Liver (tissue), 9 donors: ENCODE data around the gene PAIP2B. TPM values are rescaled to one million over a fixed set of nuclear protein-coding genes. Genes with fewer than 3 reads are reported as not detected.

Experiments used
- DNase-seq: peaks from one replicate; pipeline ENCODE4 v3.0.0-alpha.2; 2017; ENCODE audit warnings: low spot score
- H3K27ac ChIP-seq, 2 donors: one replicate each; pipeline ENCODE4 v1.7.0; 2013; ENCODE audit warnings: inconsistent platforms in 2 of 2, low read length in 2 of 2, control low read depth in 1 of 2, low read depth in 1 of 2, mild to moderate bottlenecking in 1 of 2
- H3K27me3 ChIP-seq, 4 donors: one replicate each; pipeline versions ENCODE4 v1.6.1 to v1.7.0; 2013; ENCODE audit warnings: low read length in 3 of 4, inconsistent platforms in 1 of 4, mild to moderate bottlenecking in 1 of 4, moderate library complexity in 1 of 4; ENCODE audit not compliant: control insufficient read depth in 4 of 4, insufficient read depth in 4 of 4
- H3K36me3 ChIP-seq, 4 donors: one replicate each; pipeline versions ENCODE4 v1.6.1 to v1.7.0; 2013; ENCODE audit warnings: low read length in 3 of 4, mild to moderate bottlenecking in 3 of 4, low read depth in 1 of 4, moderate library complexity in 1 of 4; ENCODE audit not compliant: control insufficient read depth in 4 of 4, insufficient read depth in 3 of 4
- H3K4me1 ChIP-seq, 4 donors: one replicate each; pipeline versions ENCODE4 v1.6.1 to v1.7.0; 2013; ENCODE audit warnings: low read length in 3 of 4, mild to moderate bottlenecking in 3 of 4, moderate library complexity in 1 of 4; ENCODE audit not compliant: control insufficient read depth in 4 of 4, insufficient read depth in 4 of 4
- H3K4me3 ChIP-seq, 3 donors: one replicate each; pipeline versions ENCODE4 v1.6.1 to v1.7.0; 2013; ENCODE audit warnings: low read length in 3 of 3, control low read depth in 1 of 3, low read depth in 1 of 3, mild to moderate bottlenecking in 1 of 3
- H3K9ac ChIP-seq, 2 donors: one replicate each; pipeline ENCODE4 v1.7.0; 2013; ENCODE audit warnings: low read length in 2 of 2, mild to moderate bottlenecking in 2 of 2, moderate library complexity in 2 of 2, control low read depth in 1 of 2, low read depth in 1 of 2
- H3K9me3 ChIP-seq, 4 donors: one replicate each; pipeline versions ENCODE4 v1.6.1 to v1.7.0; 2013; ENCODE audit warnings: low read length in 3 of 4; ENCODE audit not compliant: control insufficient read depth in 4 of 4
- ATF3 ChIP-seq: IDR thresholded peaks from 2 replicates; pipeline ENCODE4 v1.6.1; 2016; ENCODE audit warnings: antibody characterized with exemption
- CTCF ChIP-seq: fragments of 150-350 bp; IDR thresholded peaks from 2 replicates; pipeline ENCODE4 v1.5.1; 2017; ENCODE audit warnings: improper control_type of control experiment, low read depth, low read length; ENCODE audit not compliant: missing input control
- EGR1 ChIP-seq, 2 donors: IDR thresholded peaks; 2 replicates each; pipeline ENCODE4 v1.6.1; 2016 to 2018; ENCODE audit warnings: antibody characterized with exemption in 2 of 2, low read depth in 2 of 2
- FOXA1 ChIP-seq: IDR thresholded peaks from 2 replicates; pipeline ENCODE4 v1.6.1; 2016; ENCODE audit warnings: antibody characterized with exemption
- FOXA2 ChIP-seq: IDR thresholded peaks from 2 replicates; pipeline ENCODE4 v1.6.1; 2016; ENCODE audit warnings: antibody characterized with exemption
- GABPA ChIP-seq, 2 donors: IDR thresholded peaks in 1 of 2; conservative IDR thresholded peaks in 1 of 2; 2 replicates each; pipeline ENCODE4 v1.6.1; 2016; ENCODE audit warnings: antibody characterized with exemption in 2 of 2, mild to moderate bottlenecking in 1 of 2, moderate library complexity in 1 of 2
- HNF4A ChIP-seq, 2 donors: conservative IDR thresholded peaks; 2 replicates each; pipeline ENCODE4 v1.6.1; 2016; ENCODE audit warnings: antibody characterized with exemption in 2 of 2, mild to moderate bottlenecking in 2 of 2
- HNF4G ChIP-seq: IDR thresholded peaks from 2 replicates; pipeline ENCODE4 v1.6.1; 2016; ENCODE audit warnings: antibody characterized with exemption
- JUND ChIP-seq, 2 donors: IDR thresholded peaks; 2 replicates each; pipeline ENCODE4 v1.6.1; 2016; ENCODE audit warnings: antibody characterized with exemption in 2 of 2
- MAX ChIP-seq: IDR thresholded peaks from 2 replicates; pipeline ENCODE4 v1.6.1; 2016; ENCODE audit warnings: antibody characterized with exemption
- NR2F2 ChIP-seq: IDR thresholded peaks from 2 replicates; pipeline ENCODE4 v1.6.1; 2016; ENCODE audit warnings: antibody characterized with exemption
- RAD21 ChIP-seq, 2 donors: IDR thresholded peaks; 2 replicates each; pipeline ENCODE4 v1.6.1; 2016; ENCODE audit warnings: antibody characterized with exemption in 2 of 2, mild to moderate bottlenecking in 2 of 2
- REST ChIP-seq: IDR thresholded peaks from 2 replicates; pipeline ENCODE4 v1.6.1; 2016; ENCODE audit warnings: antibody characterized with exemption, mild to moderate bottlenecking
- RXRA ChIP-seq, 2 donors: IDR thresholded peaks; 2 replicates each; pipeline ENCODE4 v1.6.1; 2017 to 2018; ENCODE audit warnings: antibody characterized with exemption in 2 of 2, mild to moderate bottlenecking in 1 of 2
- SP1 ChIP-seq: IDR thresholded peaks from 2 replicates; pipeline ENCODE4 v1.6.1; 2018; ENCODE audit warnings: antibody characterized with exemption, mild to moderate bottlenecking
- TAF1 ChIP-seq: conservative IDR thresholded peaks from 2 replicates; pipeline ENCODE4 v1.6.1; 2016; ENCODE audit warnings: antibody characterized with exemption, mild to moderate bottlenecking
- YY1 ChIP-seq: IDR thresholded peaks from 2 replicates; pipeline ENCODE4 v1.6.1; 2016; ENCODE audit warnings: antibody characterized with exemption, mild to moderate bottlenecking
- ZBTB33 ChIP-seq: IDR thresholded peaks from 2 replicates; pipeline ENCODE4 v1.6.1; 2016; ENCODE audit warnings: antibody characterized with exemption
- WGBS: extraction: QIAGEN DNeasy Blood & Tissue Kit; methylation state at CpG from one replicate; pipeline ENCODE4 v1.1.7; 2013; 5-methylcytosine and 5-hydroxymethylcytosine counted together
- polyA plus RNA-seq, 2 donors: library from polyadenylated mRNA; stranded (reverse) in 1 of 2; unstranded in 1 of 2; fragments of 200-250 nt in 1 of 2; fragments of >200 nt in 1 of 2; fragmentation: Nextera tagmentation in 1 of 2; extraction: Ambion mirVana in 1 of 2; gene quantifications; one replicate each; pipeline versions ENCODE4 v1.2.1 to v1.2.3, GENCODE V29; 2013 to 2015
- total RNA-seq, 2 donors: library from RNA; depleted of rRNA; stranded (reverse); fragments of >200 nt; gene quantifications; one replicate each; pipeline ENCODE4 v1.2.3, GENCODE V29; 2014
- donor health status: healthy.
- donor health status: healthy.
- donor health status: healthy.
- donor health status: healthy.
- donor health status: healthy.

PAIP2B gene
- total and polyA plus RNA-seq, 4 donors: 4.8 to 28.6 (median 10.6) TPM

- no peak for TF ChIP-seq FOXA2
Measured at GRCh38 chr2:71154279-71154678, 72.6 kb downstream of the PAIP2B start (continued).

- no peak for TF ChIP-seq HNF4A (conservative IDR thresholded peaks at IDR 0.05)
- TF ChIP-seq GABPA (IDR thresholded peaks at IDR 0.05 in 1 of 2, conservative IDR thresholded peaks at IDR 0.05 in 1 of 2): no peak
- TF ChIP-seq FOXA2: no peak
- no peak for TF ChIP-seq HNF4G
- no peak for TF ChIP-seq YY1
- no peak for TF ChIP-seq JUND (IDR thresholded peaks at IDR 0.05)
- no peak for TF ChIP-seq FOXA1
- no peak for TF ChIP-seq SP1
- TF ChIP-seq TAF1: no peak
- TF ChIP-seq ZBTB33: no peak
- no peak for TF ChIP-seq RXRA (IDR thresholded peaks at IDR 0.05)
- no peak for TF ChIP-seq CTCF
- TF ChIP-seq RAD21 (IDR thresholded peaks at IDR 0.05): no peak
- no peak for TF ChIP-seq REST
- no peak for TF ChIP-seq NR2F2
- no peak for TF ChIP-seq ATF3
- TF ChIP-seq MAX: no peak
- TF ChIP-seq EGR1 (IDR thresholded peaks at IDR 0.05; ENCODE audit: low read depth in 2 of 2): no peak
- WGBS: 87% methylated on average over 11 of the region's 11 CpGs
- Histone ChIP-seq H3K4me3 (no peak overlapping the region), H3K36me3 (peaks cover 3 to 18% (median 17%) of the 10 kb centered on the region in 4 donors), H3K9me3 (no peaks in the 10 kb centered on the region), H3K9ac (no peak overlapping the region), H3K27me3 (no peaks in the 10 kb centered on the region), H3K27ac (no peak overlapping the region), H3K4me1 (peaks cover 0 to 9% (median 3%) of the 10 kb centered on the region in 4 donors)
- no peak for DNase-seq
Measured at GRCh38 chr2:71153585-71154224, 73.2 kb downstream of the PAIP2B start.
